Panc1 (cell line): ENCODE data around the gene WDR64. TPM values are rescaled to one million over a fixed set of nuclear protein-coding genes. Genes with fewer than 3 reads are reported as not detected.

ENCODE experiments used
- ATAC-seq: fragments of 200-7000 bp; cut with Tn5 transposase; 2 replicates; pipeline ENCODE4 v1.9.1; 2020; ENCODE audit warnings: mild to moderate bottlenecking, moderate library complexity
- BruUV-seq: library from RNA; stranded (reverse); fragments of 400-500 nt; replicated peaks from 2 replicates; lab custom pipeline; 2021; lab: Mats Ljungman, UMichigan
- CTCF ChIA-PET: fragments of 300-600 bp; sonication (Branson Sonifier 250); formaldehyde crosslinking; loops from one replicate; lab custom pipeline; 2022; ENCODE audit warnings: antibody characterized with exemption; lab: Charles Lee
- POLR2A ChIA-PET: fragments of 300-600 bp; sonication (Branson Sonifier 250); formaldehyde crosslinking; loops from one replicate; lab custom pipeline; 2022; ENCODE audit warnings: antibody characterized with exemption; lab: Charles Lee
- DNase-seq: peaks from one replicate; pipeline ENCODE4 v3.0.0-alpha.2; 2010; ENCODE audit warnings: low read depth, low spot score
- H3K27ac ChIP-seq: 2 replicates; pipeline ENCODE4 v1.5.1; 2011; ENCODE audit warnings: mild to moderate bottlenecking, low read length, inconsistent platforms
- H3K27me3 ChIP-seq: fragments of 200-500 bp; sonication (Bioruptor generic); 2 replicates; pipeline ENCODE4 v1.6.0; 2014; ENCODE audit warnings: low read length, inconsistent platforms; ENCODE audit not compliant: control insufficient read depth, insufficient read depth
- H3K36me3 ChIP-seq: fragments of 200-500 bp; sonication (Bioruptor generic); 2 replicates; pipeline ENCODE4 v1.5.1; 2014; ENCODE audit warnings: inconsistent platforms, mild to moderate bottlenecking, low read length, moderate library complexity; ENCODE audit not compliant: control insufficient read depth, insufficient read depth
- H3K4me1 ChIP-seq: 2 replicates; pipeline ENCODE4 v1.5.1; 2011; ENCODE audit warnings: inconsistent platforms, mild to moderate bottlenecking, low read length, moderate library complexity; ENCODE audit not compliant: control insufficient read depth, insufficient read depth
- H3K4me3 ChIP-seq, 2 experiments: 2 replicates each; pipeline ENCODE4 v1.5.1; 2011 to 2012; ENCODE audit warnings: low read depth in 2 of 2, low read length in 2 of 2, mild to moderate bottlenecking in 2 of 2, inconsistent platforms in 1 of 2, moderate library complexity in 1 of 2
- H3K9me3 ChIP-seq: fragments of 200-500 bp; sonication (Bioruptor generic); 2 replicates; pipeline ENCODE4 v1.5.1; 2014; ENCODE audit warnings: low read depth, mild to moderate bottlenecking, inconsistent platforms, low read length, moderate library complexity; ENCODE audit not compliant: control insufficient read depth, insufficient read depth
- POLR2AphosphoS5 ChIP-seq: IDR thresholded peaks from 2 replicates; pipeline ENCODE4 v1.6.1; 2012; ENCODE audit warnings: mild to moderate bottlenecking, low read depth, low read length, moderate library complexity
- SIN3A ChIP-seq: IDR thresholded peaks from 2 replicates; pipeline ENCODE4 v1.6.1; 2012; ENCODE audit warnings: low read depth, mild to moderate bottlenecking, low read length, moderate library complexity, borderline replicate concordance; ENCODE audit not compliant: insufficient read depth
- TCF7L2 ChIP-seq: IDR thresholded peaks from 2 replicates; pipeline ENCODE4 v1.6.1; 2011; ENCODE audit warnings: mild to moderate bottlenecking, low read depth, low read length, inconsistent platforms
- in situ Hi-C: cut with HindIII; loops from 2 replicates; pipeline ENCODE4 v1.10.0; 2016; ENCODE audit warnings: low sequenced_read_pairs, low pct_unique_long_range_greater_than_20kb
- intact Hi-C: fragments of 100-400 bp; cut with micrococcal nuclease; formaldehyde crosslinking; loops from one replicate; pipeline ENCODE4 v1.10.0; 2022; ENCODE audit not compliant: unreplicated experiment
- total RNA-seq: library from RNA; stranded (reverse); gene quantifications from one replicate; pipeline ENCODE4 v1.2.1, GENCODE V29; 2021; ENCODE audit not compliant: unreplicated experiment
- TF ChIP-seq, protein P1 (sequence below), 2 experiments: IDR thresholded peaks; 2 replicates each; pipeline ENCODE4 v1.6.1; 2011 to 2012; ENCODE audit warnings: low read depth in 2 of 2, control low read depth in 1 of 2, low read length in 1 of 2, mild to moderate bottlenecking in 1 of 2, moderate library complexity in 1 of 2; ENCODE audit not compliant: insufficient read depth in 1 of 2
- TF ChIP-seq, protein P2 (sequence below): fragments of 450-650 bp; IDR thresholded peaks from 2 replicates; pipeline ENCODE4 v1.5.1; 2017; ENCODE audit warnings: mild to moderate bottlenecking

The WDR64 gene
- total RNA-seq, 1 experiment from 2014 or later: not detected

DNA sequence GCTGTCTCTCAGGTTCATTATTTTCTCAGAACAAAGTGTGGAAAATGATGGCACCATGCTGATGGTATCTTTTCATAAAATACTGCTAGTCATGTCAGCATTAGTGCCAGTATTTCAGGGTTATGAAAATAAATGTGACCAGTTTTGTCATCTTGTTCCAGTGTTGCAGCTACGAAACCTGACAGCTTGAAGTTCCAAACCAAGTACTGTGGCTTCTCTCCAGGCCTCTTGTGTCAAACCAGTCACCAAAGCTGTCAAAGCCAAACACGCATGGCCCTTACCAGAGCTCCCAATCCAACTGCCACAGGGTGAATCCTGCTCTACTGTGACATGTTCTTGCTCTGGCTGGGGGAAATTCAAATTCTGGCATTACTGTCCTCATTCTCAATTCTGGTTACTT lies 175.2 kb downstream of the WDR64 start:
- Histone ChIP-seq H3K4me3 (no peak overlapping the region), H3K27me3 (no peaks in the 10 kb centered on the region), H3K4me1 (no peaks in the 10 kb centered on the region), H3K36me3 (no peaks in the 10 kb centered on the region), H3K27ac (no peak overlapping the region), H3K9me3 (no peaks in the 10 kb centered on the region)
- intact Hi-C loops: no loop called here
- no TSS peak for BruUV-seq
- in situ Hi-C loops: no loop called here
- no peak for DNase-seq
- TF ChIP-seq, protein P1, sequence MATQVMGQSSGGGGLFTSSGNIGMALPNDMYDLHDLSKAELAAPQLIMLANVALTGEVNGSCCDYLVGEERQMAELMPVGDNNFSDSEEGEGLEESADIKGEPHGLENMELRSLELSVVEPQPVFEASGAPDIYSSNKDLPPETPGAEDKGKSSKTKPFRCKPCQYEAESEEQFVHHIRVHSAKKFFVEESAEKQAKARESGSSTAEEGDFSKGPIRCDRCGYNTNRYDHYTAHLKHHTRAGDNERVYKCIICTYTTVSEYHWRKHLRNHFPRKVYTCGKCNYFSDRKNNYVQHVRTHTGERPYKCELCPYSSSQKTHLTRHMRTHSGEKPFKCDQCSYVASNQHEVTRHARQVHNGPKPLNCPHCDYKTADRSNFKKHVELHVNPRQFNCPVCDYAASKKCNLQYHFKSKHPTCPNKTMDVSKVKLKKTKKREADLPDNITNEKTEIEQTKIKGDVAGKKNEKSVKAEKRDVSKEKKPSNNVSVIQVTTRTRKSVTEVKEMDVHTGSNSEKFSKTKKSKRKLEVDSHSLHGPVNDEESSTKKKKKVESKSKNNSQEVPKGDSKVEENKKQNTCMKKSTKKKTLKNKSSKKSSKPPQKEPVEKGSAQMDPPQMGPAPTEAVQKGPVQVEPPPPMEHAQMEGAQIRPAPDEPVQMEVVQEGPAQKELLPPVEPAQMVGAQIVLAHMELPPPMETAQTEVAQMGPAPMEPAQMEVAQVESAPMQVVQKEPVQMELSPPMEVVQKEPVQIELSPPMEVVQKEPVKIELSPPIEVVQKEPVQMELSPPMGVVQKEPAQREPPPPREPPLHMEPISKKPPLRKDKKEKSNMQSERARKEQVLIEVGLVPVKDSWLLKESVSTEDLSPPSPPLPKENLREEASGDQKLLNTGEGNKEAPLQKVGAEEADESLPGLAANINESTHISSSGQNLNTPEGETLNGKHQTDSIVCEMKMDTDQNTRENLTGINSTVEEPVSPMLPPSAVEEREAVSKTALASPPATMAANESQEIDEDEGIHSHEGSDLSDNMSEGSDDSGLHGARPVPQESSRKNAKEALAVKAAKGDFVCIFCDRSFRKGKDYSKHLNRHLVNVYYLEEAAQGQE (IDR thresholded peaks at IDR 0.05; ENCODE audit: insufficient read depth in 1 of 2, low read depth in 2 of 2, low read length in 1 of 2): no peak
- TF ChIP-seq SIN3A (no peak), TCF7L2 (no peak), POLR2AphosphoS5 (no peak)
- TF ChIP-seq, protein P2, sequence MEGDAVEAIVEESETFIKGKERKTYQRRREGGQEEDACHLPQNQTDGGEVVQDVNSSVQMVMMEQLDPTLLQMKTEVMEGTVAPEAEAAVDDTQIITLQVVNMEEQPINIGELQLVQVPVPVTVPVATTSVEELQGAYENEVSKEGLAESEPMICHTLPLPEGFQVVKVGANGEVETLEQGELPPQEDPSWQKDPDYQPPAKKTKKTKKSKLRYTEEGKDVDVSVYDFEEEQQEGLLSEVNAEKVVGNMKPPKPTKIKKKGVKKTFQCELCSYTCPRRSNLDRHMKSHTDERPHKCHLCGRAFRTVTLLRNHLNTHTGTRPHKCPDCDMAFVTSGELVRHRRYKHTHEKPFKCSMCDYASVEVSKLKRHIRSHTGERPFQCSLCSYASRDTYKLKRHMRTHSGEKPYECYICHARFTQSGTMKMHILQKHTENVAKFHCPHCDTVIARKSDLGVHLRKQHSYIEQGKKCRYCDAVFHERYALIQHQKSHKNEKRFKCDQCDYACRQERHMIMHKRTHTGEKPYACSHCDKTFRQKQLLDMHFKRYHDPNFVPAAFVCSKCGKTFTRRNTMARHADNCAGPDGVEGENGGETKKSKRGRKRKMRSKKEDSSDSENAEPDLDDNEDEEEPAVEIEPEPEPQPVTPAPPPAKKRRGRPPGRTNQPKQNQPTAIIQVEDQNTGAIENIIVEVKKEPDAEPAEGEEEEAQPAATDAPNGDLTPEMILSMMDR: no peak
- POLR2A ChIA-PET: no interaction called here
- CTCF ChIA-PET: no interaction called here
- ATAC-seq: no peak

DNA sequence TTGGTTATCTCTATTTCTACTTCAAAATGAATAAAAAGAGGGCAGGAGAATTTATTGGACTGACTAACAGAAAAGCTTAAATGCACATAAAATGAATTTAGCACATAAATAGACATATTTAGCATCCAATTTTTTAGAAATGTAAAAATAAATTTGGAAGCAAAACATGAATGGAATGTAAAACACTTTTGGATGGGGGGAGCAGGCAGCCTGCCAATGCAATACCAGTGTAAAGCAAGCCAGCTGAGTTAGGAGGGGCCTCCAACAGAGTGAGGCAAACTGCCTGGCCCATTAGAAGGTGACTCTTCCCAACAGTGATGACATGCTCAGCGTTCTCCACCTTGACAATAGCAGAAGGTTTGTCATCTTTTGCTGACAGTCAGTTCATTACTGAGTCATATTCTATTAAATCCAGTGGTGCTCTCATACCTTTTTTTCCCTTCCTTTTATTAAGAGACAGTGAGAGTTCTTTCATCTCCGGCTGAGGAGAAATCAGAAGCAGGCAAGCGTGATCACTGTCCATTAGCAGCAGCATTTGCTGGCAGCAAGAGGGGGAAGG lies 176.5 kb downstream of the WDR64 start:
- ATAC-seq (no peak), DNase-seq (no peak)
- H3K27ac ChIP-seq: no peak overlapping the region
- H3K4me1 ChIP-seq: no peaks in the 10 kb centered on the region
- H3K27me3 ChIP-seq: no peaks in the 10 kb centered on the region
- intact Hi-C loops (no loop called here), in situ Hi-C loops (no loop called here)
- H3K36me3 ChIP-seq: no peaks in the 10 kb centered on the region
- H3K4me3 ChIP-seq: no peak overlapping the region
- ChIA-PET POLR2A (no interaction called here), CTCF (no interaction called here)
- no peak for TF ChIP-seq POLR2AphosphoS5
- no peak for TF ChIP-seq TCF7L2
- TF ChIP-seq SIN3A: no peak
- TF ChIP-seq, protein P1 (IDR thresholded peaks at IDR 0.05; ENCODE audit: insufficient read depth in 1 of 2, low read depth in 2 of 2, low read length in 1 of 2): no peak
- TF ChIP-seq, protein P2: no peak
- BruUV-seq: no TSS peak
- H3K9me3 ChIP-seq: no peaks in the 10 kb centered on the region
